RWPE2 (cell line): Measurements from ENCODE around the gene SMIM35.

Source experiments
- ATAC-seq: fragments of 200-7000 bp; cut with Tn5 transposase; 3 replicates; pipeline ENCODE4 v1.9.1; 2021; ENCODE audit warnings: low read depth
- DNase-seq: peaks from one replicate; pipeline ENCODE4 v3.0.0-alpha.2; 2020; ENCODE audit warnings: low spot score
- H3K27ac ChIP-seq: fragments of 450-650 bp; 2 replicates; pipeline ENCODE4 v1.5.1; 2017; ENCODE audit warnings: mild to moderate bottlenecking; ENCODE audit not compliant: poor library complexity, severe bottlenecking
- H3K27me3 ChIP-seq: fragments of 250-450 bp; sonication (Bioruptor Pico); 2 replicates; pipeline ENCODE4 v1.5.1; 2021; ENCODE audit warnings: mild to moderate bottlenecking, moderate library complexity; ENCODE audit not compliant: insufficient read depth, poor library complexity, severe bottlenecking
- H3K36me3 ChIP-seq: fragments of 250-450 bp; sonication (Bioruptor Pico); 2 replicates; pipeline ENCODE4 v1.5.1; 2020; ENCODE audit warnings: low read depth, mild to moderate bottlenecking, moderate library complexity
- H3K4me1 ChIP-seq: fragments of 250-450 bp; sonication (Bioruptor Pico); 2 replicates; pipeline ENCODE4 v1.5.1; 2021; ENCODE audit warnings: mild to moderate bottlenecking, moderate library complexity; ENCODE audit not compliant: insufficient read depth, poor library complexity, severe bottlenecking
- H3K4me3 ChIP-seq: fragments of 250-450 bp; sonication (Bioruptor Pico); 2 replicates; pipeline ENCODE4 v1.5.1; 2021; ENCODE audit warnings: mild to moderate bottlenecking, moderate library complexity; ENCODE audit not compliant: severe bottlenecking
- H3K9me3 ChIP-seq: fragments of 250-450 bp; sonication (Bioruptor Pico); 2 replicates; pipeline ENCODE4 v1.5.1; 2021; ENCODE audit warnings: mild to moderate bottlenecking, moderate library complexity; ENCODE audit not compliant: severe bottlenecking
- TF ChIP-seq, protein P1 (sequence below): fragments of 450-650 bp; IDR thresholded peaks from one replicate; pipeline ENCODE4 v1.5.1; 2017; ENCODE audit warnings: mild to moderate bottlenecking, moderate library complexity; ENCODE audit not compliant: poor library complexity, severe bottlenecking

Gene SMIM35

DNA sequence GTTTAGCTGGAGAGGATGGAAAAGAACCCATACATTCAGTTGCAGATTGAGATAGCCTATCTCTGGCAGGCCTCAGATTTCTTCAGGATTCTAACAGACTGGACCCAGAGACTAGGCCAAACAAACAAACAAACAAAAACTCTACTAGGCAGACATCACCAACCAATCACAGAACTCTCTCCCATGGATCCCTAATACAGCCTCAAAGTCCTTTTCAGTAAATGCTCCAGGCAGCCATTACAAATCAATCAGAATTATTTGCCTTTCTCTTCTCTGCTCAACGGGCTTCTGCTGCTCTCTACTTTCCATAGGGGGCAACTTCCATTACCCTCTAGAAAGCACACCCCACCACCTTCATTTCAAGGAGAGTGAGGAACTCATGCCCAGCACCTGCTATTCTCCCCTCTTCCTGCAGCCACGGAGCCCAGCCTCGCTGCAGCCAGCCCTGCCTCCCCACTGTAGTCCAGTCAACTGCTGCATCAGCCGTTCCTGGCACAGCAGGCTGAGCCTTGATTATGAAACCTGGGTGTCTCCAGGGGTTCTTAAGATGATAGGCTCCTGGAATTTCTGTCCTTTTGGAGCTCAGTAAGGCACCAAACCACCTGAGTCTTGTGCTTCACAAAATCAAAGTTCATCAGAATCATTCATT is 19.0 kb upstream of the SMIM35 start:
- Histone ChIP-seq H3K9me3 (no peaks in the 10 kb centered on the region), H3K4me1 (no peaks in the 10 kb centered on the region), H3K4me3 (no peak overlapping the region), H3K27ac (no peak overlapping the region), H3K36me3 (no peaks in the 10 kb centered on the region), H3K27me3 (no peaks in the 10 kb centered on the region)
- TF ChIP-seq, protein P1, sequence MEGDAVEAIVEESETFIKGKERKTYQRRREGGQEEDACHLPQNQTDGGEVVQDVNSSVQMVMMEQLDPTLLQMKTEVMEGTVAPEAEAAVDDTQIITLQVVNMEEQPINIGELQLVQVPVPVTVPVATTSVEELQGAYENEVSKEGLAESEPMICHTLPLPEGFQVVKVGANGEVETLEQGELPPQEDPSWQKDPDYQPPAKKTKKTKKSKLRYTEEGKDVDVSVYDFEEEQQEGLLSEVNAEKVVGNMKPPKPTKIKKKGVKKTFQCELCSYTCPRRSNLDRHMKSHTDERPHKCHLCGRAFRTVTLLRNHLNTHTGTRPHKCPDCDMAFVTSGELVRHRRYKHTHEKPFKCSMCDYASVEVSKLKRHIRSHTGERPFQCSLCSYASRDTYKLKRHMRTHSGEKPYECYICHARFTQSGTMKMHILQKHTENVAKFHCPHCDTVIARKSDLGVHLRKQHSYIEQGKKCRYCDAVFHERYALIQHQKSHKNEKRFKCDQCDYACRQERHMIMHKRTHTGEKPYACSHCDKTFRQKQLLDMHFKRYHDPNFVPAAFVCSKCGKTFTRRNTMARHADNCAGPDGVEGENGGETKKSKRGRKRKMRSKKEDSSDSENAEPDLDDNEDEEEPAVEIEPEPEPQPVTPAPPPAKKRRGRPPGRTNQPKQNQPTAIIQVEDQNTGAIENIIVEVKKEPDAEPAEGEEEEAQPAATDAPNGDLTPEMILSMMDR, result no peak
- DNase-seq (no peak), ATAC-seq (no peak)

DNA sequence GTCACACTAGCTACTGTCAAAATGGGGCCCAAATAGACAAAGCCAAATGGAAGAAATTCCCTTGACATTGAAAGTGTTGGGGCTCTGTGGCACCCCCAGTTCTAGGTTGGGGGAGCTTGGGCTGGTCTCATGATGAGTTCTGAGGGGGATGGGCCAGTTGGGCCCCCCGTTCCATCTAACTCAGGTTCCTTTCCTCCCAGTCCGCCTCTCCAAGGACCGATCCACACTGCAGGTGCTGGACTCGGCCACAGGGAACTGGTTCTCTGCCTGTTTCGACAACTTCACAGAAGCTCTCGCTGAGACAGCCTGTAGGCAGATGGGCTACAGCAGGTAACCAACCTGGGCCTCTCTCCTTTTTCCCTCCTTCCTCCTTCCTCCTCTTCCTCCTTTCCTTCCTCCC is 17.7 kb upstream of the SMIM35 start:
- H3K4me3 ChIP-seq, result no peak overlapping the region
- H3K27me3 ChIP-seq, result no peaks in the 10 kb centered on the region
- DNase-seq, result no peak
- H3K36me3 ChIP-seq, result no peaks in the 10 kb centered on the region
- ATAC-seq, result no peak
- H3K9me3 ChIP-seq, result no peaks in the 10 kb centered on the region
- TF ChIP-seq, protein P1, result no peak
- no peaks in the 10 kb centered on the region for H3K4me1 ChIP-seq
- H3K27ac ChIP-seq, result no peak overlapping the region

DNA sequence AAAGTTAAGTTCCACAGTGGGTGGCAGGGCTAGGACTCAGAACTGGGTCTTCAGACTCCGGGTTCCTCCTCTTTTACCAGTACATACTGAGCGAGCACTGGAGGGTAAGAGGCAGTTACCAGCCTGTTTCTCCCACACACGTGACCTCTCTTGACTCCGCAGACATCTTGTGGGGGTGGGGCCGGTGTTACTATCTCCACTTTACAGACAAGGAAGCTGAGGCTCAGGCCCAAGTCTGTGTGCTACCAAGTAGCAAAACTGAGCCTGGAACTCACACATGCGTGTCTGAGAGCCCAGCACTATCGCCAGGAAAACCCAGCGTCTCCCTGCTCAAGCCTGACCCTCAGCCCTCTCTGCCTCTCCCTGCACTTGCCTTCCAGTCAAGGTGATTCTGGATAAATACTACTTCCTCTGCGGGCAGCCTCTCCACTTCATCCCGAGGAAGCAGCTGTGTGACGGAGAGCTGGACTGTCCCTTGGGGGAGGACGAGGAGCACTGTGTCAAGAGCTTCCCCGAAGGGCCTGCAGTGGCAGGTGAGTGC is 16.0 kb upstream of the SMIM35 start:
- Histone ChIP-seq H3K4me3 (no peak overlapping the region), H3K36me3 (no peaks in the 10 kb centered on the region), H3K27ac (no peak overlapping the region), H3K27me3 (no peaks in the 10 kb centered on the region), H3K4me1 (no peaks in the 10 kb centered on the region), H3K9me3 (no peaks in the 10 kb centered on the region)
- ATAC-seq (no peak), DNase-seq (no peak)
- TF ChIP-seq, protein P1, result no peak

DNA sequence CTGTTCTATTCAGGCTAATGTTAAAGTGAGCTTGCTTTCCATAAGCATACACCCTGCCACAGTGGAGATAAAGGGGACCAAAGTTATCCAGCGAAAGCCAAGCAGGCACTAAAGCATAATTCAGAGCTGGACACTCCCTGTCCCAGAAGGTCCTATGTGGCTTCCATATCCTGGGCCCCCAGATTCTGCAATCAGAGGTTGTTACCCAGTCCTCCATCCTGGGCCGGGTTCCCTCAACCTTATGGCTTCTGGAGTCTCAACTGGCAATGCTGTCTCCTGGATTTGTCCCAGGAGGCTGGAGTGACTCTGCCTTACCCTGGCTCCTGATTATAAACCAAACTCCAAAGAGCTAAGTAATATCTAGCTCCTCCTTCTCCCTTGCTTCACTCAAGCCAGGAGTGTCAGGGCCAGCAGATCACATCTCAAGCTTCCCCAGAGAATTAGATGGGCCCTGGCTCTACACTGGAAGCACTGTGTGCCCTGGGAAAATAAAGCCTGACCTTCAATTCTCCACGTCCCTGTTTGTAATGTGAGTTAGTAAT is 14.0 kb upstream of the SMIM35 start:
- no peaks in the 10 kb centered on the region for H3K4me1 ChIP-seq
- no peaks in the 10 kb centered on the region for H3K27me3 ChIP-seq
- no peaks in the 10 kb centered on the region for H3K9me3 ChIP-seq
- H3K36me3 ChIP-seq, result no peaks in the 10 kb centered on the region
- ATAC-seq, result no peak; the same call in 2 of the 3 replicates
- no peak overlapping the region for H3K4me3 ChIP-seq
- TF ChIP-seq, protein P1, result no peak
- no peak overlapping the region for H3K27ac ChIP-seq
- no peak for DNase-seq
